Measurements from ENCODE around the gene NEU4. TPM values are rescaled to one million over a fixed set of nuclear protein-coding genes. Genes with fewer than 3 reads are reported as not detected.
"Not testable (repeated sequence)": the region's sequence is repeated elsewhere in the genome, so short reads cannot be mapped to it uniquely, and the experiment has no call there.

The NEU4 gene, protein sequence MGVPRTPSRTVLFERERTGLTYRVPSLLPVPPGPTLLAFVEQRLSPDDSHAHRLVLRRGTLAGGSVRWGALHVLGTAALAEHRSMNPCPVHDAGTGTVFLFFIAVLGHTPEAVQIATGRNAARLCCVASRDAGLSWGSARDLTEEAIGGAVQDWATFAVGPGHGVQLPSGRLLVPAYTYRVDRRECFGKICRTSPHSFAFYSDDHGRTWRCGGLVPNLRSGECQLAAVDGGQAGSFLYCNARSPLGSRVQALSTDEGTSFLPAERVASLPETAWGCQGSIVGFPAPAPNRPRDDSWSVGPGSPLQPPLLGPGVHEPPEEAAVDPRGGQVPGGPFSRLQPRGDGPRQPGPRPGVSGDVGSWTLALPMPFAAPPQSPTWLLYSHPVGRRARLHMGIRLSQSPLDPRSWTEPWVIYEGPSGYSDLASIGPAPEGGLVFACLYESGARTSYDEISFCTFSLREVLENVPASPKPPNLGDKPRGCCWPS
- under 0.01 TPM in 1 of 2 replicates, not detected in the other for total RNA-seq
- not detected in 2 replicates for polyA plus RNA-seq
- not detected in 2 replicates for polyA plus RNA-seq (2012)
- polyA minus RNA-seq (ENCODE audit: low replicate concordance) = not detected in 2 replicates

DNA sequence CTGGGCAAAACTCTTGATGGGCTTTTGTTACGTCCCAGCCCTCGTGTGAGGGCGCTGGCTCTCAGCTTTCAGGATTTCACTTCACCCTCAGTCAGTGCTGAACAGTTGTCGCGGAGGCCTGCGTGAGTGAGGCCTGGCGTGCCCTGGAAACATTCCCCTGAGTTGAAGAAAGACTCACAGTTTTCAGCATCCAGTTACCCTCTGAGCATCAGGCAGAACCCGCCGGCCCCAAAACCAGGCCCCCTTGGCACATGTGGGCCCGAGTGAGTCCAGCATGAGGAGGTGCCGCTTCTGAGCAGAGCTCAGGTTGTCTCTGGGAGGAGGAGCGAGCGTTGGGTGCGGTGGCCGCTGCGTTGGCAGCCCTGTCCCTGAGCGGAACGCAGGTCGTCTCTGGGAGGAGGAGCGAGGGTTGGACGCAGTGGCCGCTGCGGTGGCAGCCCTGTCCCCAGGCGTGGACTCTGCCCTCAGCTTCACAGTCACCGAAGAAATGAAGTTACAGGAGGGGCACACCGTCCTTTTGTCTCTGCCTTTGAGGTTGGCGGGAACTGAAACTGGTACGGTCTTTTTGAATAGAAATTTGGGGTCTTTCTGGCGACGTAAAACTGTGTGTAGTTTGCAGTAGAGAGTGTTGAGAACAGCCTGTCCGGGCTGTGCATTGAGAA lies at the start of gene NEU4:
NEU4 (plus strand) TSS at position 473 of the 662 bp plus-strand sequence. CDS start 5,292 bp downstream, outside the sequence.
- peaks cover 5% of the 10 kb centered on the region for H3K4me1 ChIP-seq (ENCODE audit: control insufficient read depth, extremely low read depth, insufficient read depth, low read length)
- no peak within 1 kb of the TSS for H3K4me2 ChIP-seq (ENCODE audit: extremely low read depth, insufficient read depth, low read length)
- H3K9me3 ChIP-seq (ENCODE audit: control insufficient read depth, insufficient read depth, low read depth, low read length) = no peaks in the 10 kb centered on the region
- no peaks in the 10 kb centered on the region for H3K36me3 ChIP-seq (ENCODE audit: control insufficient read depth, insufficient read depth, low read length)
- no peak for TF ChIP-seq EZH2 (IDR thresholded peaks at IDR 0.05; ENCODE audit: low read length, missing control alignments)
- TF ChIP-seq, protein P1, sequence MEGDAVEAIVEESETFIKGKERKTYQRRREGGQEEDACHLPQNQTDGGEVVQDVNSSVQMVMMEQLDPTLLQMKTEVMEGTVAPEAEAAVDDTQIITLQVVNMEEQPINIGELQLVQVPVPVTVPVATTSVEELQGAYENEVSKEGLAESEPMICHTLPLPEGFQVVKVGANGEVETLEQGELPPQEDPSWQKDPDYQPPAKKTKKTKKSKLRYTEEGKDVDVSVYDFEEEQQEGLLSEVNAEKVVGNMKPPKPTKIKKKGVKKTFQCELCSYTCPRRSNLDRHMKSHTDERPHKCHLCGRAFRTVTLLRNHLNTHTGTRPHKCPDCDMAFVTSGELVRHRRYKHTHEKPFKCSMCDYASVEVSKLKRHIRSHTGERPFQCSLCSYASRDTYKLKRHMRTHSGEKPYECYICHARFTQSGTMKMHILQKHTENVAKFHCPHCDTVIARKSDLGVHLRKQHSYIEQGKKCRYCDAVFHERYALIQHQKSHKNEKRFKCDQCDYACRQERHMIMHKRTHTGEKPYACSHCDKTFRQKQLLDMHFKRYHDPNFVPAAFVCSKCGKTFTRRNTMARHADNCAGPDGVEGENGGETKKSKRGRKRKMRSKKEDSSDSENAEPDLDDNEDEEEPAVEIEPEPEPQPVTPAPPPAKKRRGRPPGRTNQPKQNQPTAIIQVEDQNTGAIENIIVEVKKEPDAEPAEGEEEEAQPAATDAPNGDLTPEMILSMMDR (conservative IDR thresholded peaks at IDR 0.05 in 1 of 2, IDR thresholded peaks at IDR 0.05 in 1 of 2; ENCODE audit: low read depth in 1 of 2, low read length in 2 of 2) = no peak
- H3K9ac ChIP-seq (ENCODE audit: insufficient read depth, low read length) = no peak within 1 kb of the TSS
- no peak for DNase-seq (ENCODE audit: low read depth in 2 of 2)
- H2AFZ ChIP-seq (ENCODE audit: low read length) = no peak within 1 kb of the TSS
- no peak within 1 kb of the TSS for H3K4me3 ChIP-seq (replicated peaks in 1 of 4; ENCODE audit: control extremely low read depth in 1 of 4, insufficient read depth in 1 of 4, low read depth in 3 of 4, low read length in 4 of 4)
- no peaks in the 10 kb centered on the region for H3K79me2 ChIP-seq (ENCODE audit: control insufficient read depth, insufficient read depth, low read length)
- no peak within 1 kb of the TSS for H3K27ac ChIP-seq (ENCODE audit: insufficient read depth, low read length)
- H4K20me1 ChIP-seq (ENCODE audit: control insufficient read depth, extremely low read depth, insufficient read depth, low read length) = no peaks in the 10 kb centered on the region
- no peaks in the 10 kb centered on the region for H3K27me3 ChIP-seq (ENCODE audit: control insufficient read depth, insufficient read depth, low read length)

DNA sequence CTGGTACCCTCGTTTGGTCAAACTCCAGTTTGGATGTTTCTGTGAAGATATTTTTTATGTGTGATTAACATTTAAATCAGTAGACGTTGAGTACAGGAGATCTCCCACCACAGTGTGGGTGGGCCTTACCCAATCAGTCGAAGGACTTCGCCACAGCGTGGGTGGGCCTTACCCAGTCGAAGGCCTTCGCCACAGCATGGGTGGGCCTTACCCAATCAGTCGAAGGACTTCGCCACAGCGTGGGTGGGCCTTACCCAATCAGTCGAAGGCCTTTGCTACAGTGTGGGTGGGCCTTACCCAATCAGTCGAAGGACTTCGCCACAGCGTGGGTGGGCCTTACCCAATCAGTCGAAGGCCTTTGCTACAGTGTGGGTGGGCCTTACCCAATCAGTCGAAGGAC lies 49.1 kb upstream of the NEU4 start:
- H4K20me1 ChIP-seq (ENCODE audit: control insufficient read depth, extremely low read depth, insufficient read depth, low read length); H3K4me3 ChIP-seq (replicated peaks in 1 of 4; ENCODE audit: control extremely low read depth in 1 of 4, insufficient read depth in 1 of 4, low read depth in 3 of 4, low read length in 4 of 4); H3K4me2 ChIP-seq (ENCODE audit: extremely low read depth, insufficient read depth, low read length); H3K9me3 ChIP-seq (ENCODE audit: control insufficient read depth, insufficient read depth, low read depth, low read length); DNase-seq (ENCODE audit: low read depth in 2 of 2); H3K4me1 ChIP-seq (ENCODE audit: control insufficient read depth, extremely low read depth, insufficient read depth, low read length); H3K79me2 ChIP-seq (ENCODE audit: control insufficient read depth, insufficient read depth, low read length); H3K27me3 ChIP-seq (ENCODE audit: control insufficient read depth, insufficient read depth, low read length); H3K9ac ChIP-seq (ENCODE audit: insufficient read depth, low read length); H3K27ac ChIP-seq (ENCODE audit: insufficient read depth, low read length); H2AFZ ChIP-seq (ENCODE audit: low read length): not testable (repeated sequence)
- H3K36me3 ChIP-seq (ENCODE audit: control insufficient read depth, insufficient read depth, low read length) = peaks cover 10% of the 10 kb centered on the region

DNA sequence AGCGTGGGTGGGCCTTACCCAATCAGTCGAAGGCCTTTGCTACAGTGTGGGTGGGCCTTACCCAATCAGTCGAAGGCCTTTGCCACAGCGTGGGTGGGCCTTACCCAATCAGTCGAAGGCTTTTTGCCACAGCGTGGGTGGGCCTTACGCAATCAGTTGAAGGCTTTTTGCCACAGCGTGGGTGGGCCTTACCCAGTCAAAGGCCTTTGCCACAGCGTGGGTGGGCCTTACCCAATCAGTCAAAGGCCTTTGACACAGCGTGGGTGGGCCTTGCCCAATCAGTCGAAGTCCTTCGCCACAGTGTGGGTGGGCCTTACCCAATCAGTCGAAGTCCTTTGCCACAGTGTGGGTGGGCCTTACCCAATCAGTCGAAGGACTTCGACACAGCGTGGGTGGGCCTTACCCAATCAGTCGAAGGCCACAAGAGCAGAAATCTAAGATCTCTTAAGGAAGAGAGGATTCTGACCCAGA lies 48.7 kb upstream of the NEU4 start:
- Histone ChIP-seq H3K27ac (ENCODE audit: insufficient read depth, low read length) (no peak overlapping the region), H4K20me1 (ENCODE audit: control insufficient read depth, extremely low read depth, insufficient read depth, low read length) (no peaks in the 10 kb centered on the region), H3K4me3 (replicated peaks in 1 of 4; ENCODE audit: control extremely low read depth in 1 of 4, insufficient read depth in 1 of 4, low read depth in 3 of 4, low read length in 4 of 4) (no peak overlapping the region), H3K79me2 (ENCODE audit: control insufficient read depth, insufficient read depth, low read length) (no peaks in the 10 kb centered on the region), H3K4me1 (ENCODE audit: control insufficient read depth, extremely low read depth, insufficient read depth, low read length) (no peaks in the 10 kb centered on the region), H3K4me2 (ENCODE audit: extremely low read depth, insufficient read depth, low read length) (no peak overlapping the region), H3K27me3 (ENCODE audit: control insufficient read depth, insufficient read depth, low read length) (no peaks in the 10 kb centered on the region), H3K9ac (ENCODE audit: insufficient read depth, low read length) (no peak overlapping the region), H3K36me3 (ENCODE audit: control insufficient read depth, insufficient read depth, low read length) (peaks cover 10% of the 10 kb centered on the region), H2AFZ (ENCODE audit: low read length) (no peak overlapping the region), H3K9me3 (ENCODE audit: control insufficient read depth, insufficient read depth, low read depth, low read length) (no peaks in the 10 kb centered on the region)
- TF ChIP-seq, protein P1 (conservative IDR thresholded peaks at IDR 0.05 in 1 of 2, IDR thresholded peaks at IDR 0.05 in 1 of 2; ENCODE audit: low read depth in 1 of 2, low read length in 2 of 2) = no peak
- TF ChIP-seq EZH2 (IDR thresholded peaks at IDR 0.05; ENCODE audit: low read length, missing control alignments) = no peak
- DNase-seq (ENCODE audit: low read depth in 2 of 2) = no peak
